Measurements from ENCODE around the gene ANLN. TPM values are rescaled to one million over a fixed set of nuclear protein-coding genes. Genes with fewer than 3 reads are reported as not detected.
"Not testable (repeated sequence)": the region's sequence is repeated elsewhere in the genome, so short reads cannot be mapped to it uniquely, and the experiment has no call there.

The ANLN gene
- total RNA-seq, 2 donors from 2014 or later: 63.4 to 117 TPM

DNA sequence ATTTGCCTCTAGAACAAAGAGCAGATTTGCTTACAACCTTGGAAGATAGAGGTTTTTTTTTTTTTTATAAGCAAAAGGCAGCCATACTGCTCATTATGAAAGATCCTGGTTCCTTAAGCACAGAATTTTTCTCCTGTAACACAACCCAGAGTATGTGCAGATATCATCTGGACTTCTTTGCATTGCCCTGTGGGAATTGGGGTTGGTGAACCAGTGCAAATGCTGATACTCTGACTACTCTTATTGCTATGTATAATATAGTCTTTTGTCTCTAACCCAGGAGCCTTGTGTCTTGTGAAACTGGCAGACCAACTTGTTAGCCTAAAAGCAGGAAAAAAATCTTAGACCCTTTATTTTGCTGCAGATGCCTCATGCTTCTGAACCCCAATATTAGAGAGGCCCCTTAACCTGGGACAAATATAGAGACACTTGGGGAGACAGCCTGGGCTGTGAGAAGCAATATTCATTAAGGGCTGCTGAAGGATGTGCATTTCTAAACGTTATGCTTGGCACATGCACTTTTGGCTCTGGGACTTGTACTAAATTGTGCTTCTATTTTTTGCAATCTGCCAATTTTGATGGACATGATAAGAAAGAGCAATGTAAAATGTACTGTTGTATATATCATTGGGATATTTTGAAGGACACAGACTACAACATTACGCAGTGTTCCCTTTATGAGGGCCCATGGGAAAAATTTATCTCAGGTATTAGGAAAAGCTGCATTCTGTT, 78.9 kb downstream of the ANLN start:
- peaks cover 0 to 5% of the 10 kb centered on the region in 2 donors for H3K36me3 Mint-ChIP-seq
- no peaks in the 10 kb centered on the region for H3K9me3 Mint-ChIP-seq
- DNase-seq (ENCODE audit: low spot score in 2 of 2): no peak
- no peak for ATAC-seq
- no peak overlapping the region for H3K27ac Mint-ChIP-seq

- ATAC-seq: no peak
- Mint-ChIP-seq H3K9me3 (no peaks in the 10 kb centered on the region), H3K36me3 (peaks cover 0 to 5% of the 10 kb centered on the region in 2 donors), H3K27ac (no peak overlapping the region)
- DNase-seq (ENCODE audit: low spot score in 2 of 2): no peak
Observed at GRCh38 chr7:36469236-36469635, 79.6 kb downstream of the ANLN start.

DNA sequence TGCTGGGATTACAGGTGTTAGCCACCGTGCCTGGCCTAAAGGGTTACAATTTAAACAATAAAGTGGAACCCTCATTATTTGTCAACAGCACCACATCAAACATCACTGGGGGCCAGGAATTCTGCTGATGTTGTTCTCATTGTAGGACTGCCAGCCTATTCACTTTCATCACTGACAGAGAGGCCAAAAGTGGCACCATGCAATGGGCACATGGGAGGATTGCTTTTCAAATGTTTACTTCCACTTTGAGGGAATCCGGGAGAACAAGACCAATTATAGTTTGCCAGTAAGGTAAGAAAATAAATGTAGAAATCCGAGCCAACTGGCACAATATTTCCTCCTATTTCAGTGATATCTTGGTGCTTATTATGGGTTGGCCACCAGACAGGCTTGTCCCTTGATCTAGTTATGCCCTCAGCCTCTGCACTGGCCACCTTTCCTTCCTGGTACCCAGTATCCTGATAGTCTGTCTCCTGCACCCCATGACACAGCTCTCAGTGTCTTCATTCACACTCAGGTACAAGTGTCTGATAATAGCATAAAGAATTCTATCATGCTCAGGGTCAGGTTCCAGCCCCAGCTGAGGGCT, 82.6 kb downstream of the ANLN start:
- H3K9me3 Mint-ChIP-seq: no peaks in the 10 kb centered on the region
- ATAC-seq: no peak
- peaks cover 0 to 5% of the 10 kb centered on the region in 2 donors for H3K36me3 Mint-ChIP-seq
- no peak for DNase-seq (ENCODE audit: low spot score in 2 of 2)
- no peak overlapping the region for H3K27ac Mint-ChIP-seq

DNA sequence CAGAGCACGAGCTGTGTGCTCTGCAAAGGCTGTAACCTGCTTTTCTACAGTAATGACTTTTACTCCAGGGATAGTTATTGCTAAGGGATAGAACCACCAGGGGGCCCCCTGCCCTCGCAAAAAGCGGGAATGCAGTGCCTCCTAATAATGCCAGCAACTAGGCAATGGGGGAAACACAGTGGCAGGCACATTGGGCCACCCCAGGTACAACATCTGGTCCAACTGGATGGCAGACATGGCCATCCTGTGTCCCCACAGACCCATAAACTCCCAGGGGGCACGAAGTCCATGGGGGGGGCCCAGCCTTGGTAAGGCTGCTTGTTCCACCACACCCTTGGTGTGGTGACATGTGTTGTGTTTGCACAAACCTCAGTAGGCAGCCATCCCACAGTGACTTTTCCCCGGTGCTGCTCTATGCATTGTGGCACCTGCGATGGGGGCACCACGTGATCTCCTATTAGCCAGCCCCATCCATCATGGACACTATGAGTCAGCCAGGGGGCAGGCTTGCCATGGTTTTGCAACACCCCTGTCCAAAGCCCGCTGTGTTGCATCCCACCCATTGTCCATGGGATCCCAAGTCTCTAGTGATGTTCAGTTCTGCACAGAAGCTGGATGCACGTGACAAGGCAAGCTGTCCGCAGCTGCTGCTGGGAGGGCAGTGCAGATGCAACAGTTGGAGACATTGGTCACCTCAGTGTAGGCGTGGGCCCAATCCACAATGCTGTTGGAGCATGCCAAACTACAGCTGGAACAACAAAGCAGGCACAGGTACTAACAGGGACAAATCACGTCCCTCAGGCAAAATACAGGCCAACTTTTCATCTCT, 84.0 kb downstream of the ANLN start:
- Mint-ChIP-seq H3K36me3 (peaks cover 0 to 5% of the 10 kb centered on the region in 2 donors), H3K27ac (no peak overlapping the region), H3K9me3 (no peaks in the 10 kb centered on the region)
- peak in 1 of 2 donors; percentile 46 for DNase-seq (ENCODE audit: low spot score in 2 of 2)
- ATAC-seq: peak; percentile 20 to 26

DNA sequence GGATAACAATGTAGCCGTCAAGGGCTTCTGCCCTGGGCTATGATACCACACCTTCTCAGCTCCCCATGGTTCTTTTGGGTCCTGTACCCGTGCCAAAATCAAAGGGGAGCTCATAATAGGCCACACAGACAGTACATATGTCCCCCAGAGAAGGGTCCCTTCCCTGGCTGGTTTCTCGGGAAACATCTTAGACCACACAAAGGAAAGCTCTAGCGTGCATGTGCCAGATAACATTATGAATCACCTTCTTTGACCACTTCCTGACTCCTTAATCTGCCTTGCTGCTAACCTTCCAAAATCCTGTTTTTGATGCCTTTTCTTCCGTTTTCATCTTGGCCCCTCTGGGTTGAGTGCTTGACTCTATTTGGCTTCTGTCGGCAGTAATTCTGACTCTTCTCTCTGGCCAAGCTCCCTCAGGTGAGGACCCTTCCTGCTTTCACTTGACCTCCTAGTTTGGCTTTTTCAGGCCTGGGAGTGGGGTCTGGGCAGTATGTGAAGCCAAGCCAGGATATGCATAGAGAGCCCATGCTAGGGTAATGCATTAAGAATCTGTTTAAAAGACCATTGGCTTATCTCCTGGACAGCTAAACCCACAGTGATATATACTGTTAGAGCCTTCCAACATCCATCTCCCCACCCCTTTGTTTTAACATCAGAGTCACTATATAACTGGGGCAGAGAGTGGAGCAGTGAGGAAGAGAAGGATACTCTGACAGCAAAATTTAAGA, 84.8 kb downstream of the ANLN start:
- no peaks in the 10 kb centered on the region for H3K9me3 Mint-ChIP-seq
- peak overlapping the region in 1 of 2 donors; percentile 33 for H3K27ac Mint-ChIP-seq
- DNase-seq (ENCODE audit: low spot score in 2 of 2): no peak
- peaks cover 4 to 7% of the 10 kb centered on the region in 2 donors for H3K36me3 Mint-ChIP-seq
- peak; percentile 51 to 84 for ATAC-seq

- DNase-seq (ENCODE audit: low spot score in 2 of 2) (no peak), ATAC-seq (no peak)
- peak overlapping the region in 1 of 2 donors; percentile 33 for H3K27ac Mint-ChIP-seq
- peaks cover 9 to 10% of the 10 kb centered on the region in 2 donors for H3K36me3 Mint-ChIP-seq
- H3K9me3 Mint-ChIP-seq: peaks cover 3 to 4% of the 10 kb centered on the region in 2 donors
Observed at GRCh38 chr7:36475011-36475342, 85.3 kb downstream of the ANLN start.

- Mint-ChIP-seq H3K27ac (peak overlapping the region in 1 of 2 donors; percentile 33), H3K36me3 (peaks cover 11 to 13% of the 10 kb centered on the region in 2 donors), H3K9me3 (peaks cover 6 to 8% of the 10 kb centered on the region in 2 donors)
- DNase-seq (ENCODE audit: low spot score in 2 of 2) (peak in 1 of 2 donors; percentile 14), ATAC-seq (peak; percentile 69 to 91)
Observed at GRCh38 chr7:36475381-36475780, 85.7 kb downstream of the ANLN start.

GRCh38 chr7:36478745-36479144, 89.1 kb downstream of the ANLN start:
- H3K9me3 Mint-ChIP-seq: peaks cover 14 to 20% of the 10 kb centered on the region in 2 donors
- H3K27ac Mint-ChIP-seq: no peak overlapping the region
- H3K36me3 Mint-ChIP-seq: peaks cover 25 to 26% of the 10 kb centered on the region in 2 donors
- DNase-seq (ENCODE audit: low spot score in 2 of 2): no peak
- no peak for ATAC-seq

- H3K27ac Mint-ChIP-seq; ATAC-seq; DNase-seq (ENCODE audit: low spot score in 2 of 2): not testable (repeated sequence)
- peaks cover 25 to 26% of the 10 kb centered on the region in 2 donors for H3K36me3 Mint-ChIP-seq
- H3K9me3 Mint-ChIP-seq: peaks cover 14 to 20% of the 10 kb centered on the region in 2 donors
Observed at GRCh38 chr7:36483853-36484252, 94.2 kb downstream of the ANLN start.

DNA sequence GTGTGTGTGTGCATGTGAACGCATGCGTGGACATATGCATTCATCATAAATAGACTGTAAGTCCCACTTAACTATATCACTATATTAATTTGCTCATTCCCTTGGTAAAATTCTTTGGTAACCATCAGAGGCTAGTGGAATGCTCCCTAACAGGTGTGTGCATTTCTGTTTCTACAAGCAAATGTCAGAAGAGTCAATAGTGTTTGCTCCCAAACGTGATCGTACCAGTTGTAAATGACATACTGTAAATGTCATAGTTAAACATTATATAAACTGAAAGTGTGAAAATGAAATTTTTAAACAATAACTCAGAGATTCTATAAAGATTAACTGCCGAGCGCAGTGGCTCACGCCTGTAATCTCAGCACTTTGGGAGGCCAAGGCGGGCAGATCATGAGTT, 94.6 kb downstream of the ANLN start:
- peaks cover 26% of the 10 kb centered on the region in 2 donors for H3K36me3 Mint-ChIP-seq
- ATAC-seq: no peak
- DNase-seq (ENCODE audit: low spot score in 2 of 2): no peak
- peaks cover 14 to 20% of the 10 kb centered on the region in 2 donors for H3K9me3 Mint-ChIP-seq
- H3K27ac Mint-ChIP-seq: no peak overlapping the region

GRCh38 chr7:36486336-36486735, 96.7 kb downstream of the ANLN start:
- ATAC-seq: no peak
- peaks cover 9 to 10% of the 10 kb centered on the region in 2 donors for H3K36me3 Mint-ChIP-seq
- peaks cover 0 to 7% of the 10 kb centered on the region in 2 donors for H3K9me3 Mint-ChIP-seq
- DNase-seq (ENCODE audit: low spot score in 2 of 2): no peak
- no peak overlapping the region for H3K27ac Mint-ChIP-seq

DNA sequence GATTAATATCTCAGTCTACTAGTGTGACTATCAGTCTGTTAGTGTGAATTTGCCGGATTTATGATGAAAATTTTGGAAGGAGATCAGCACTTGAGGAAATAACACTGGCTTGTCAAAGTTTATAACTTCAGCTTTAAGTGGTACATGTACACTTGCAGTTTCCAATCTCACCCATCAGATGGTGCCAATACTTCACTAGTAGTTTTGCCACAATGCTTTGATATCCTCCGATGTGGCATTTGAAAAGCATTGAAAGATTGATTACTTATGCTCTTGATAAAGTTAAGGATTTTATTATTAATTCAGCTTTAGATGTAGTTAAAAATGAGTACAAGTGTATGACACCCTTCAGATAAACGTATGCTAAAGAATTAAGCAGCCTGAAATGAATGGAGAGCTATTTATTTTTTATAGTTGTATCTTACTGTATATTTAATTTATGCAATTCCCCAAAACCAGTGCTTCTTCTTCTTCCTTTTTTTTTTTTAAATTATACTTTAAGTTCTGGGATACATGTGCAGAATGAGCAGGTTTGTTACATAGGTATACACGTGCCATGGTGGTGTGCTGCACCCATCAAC, 98.2 kb downstream of the ANLN start:
- DNase-seq (ENCODE audit: low spot score in 2 of 2): peak in 1 of 2 donors; percentile 29
- H3K36me3 Mint-ChIP-seq: peaks cover 0 to 5% of the 10 kb centered on the region in 2 donors
- peak; percentile 45 to 62 for ATAC-seq
- no peaks in the 10 kb centered on the region for H3K9me3 Mint-ChIP-seq
- H3K27ac Mint-ChIP-seq: no peak overlapping the region

DNA sequence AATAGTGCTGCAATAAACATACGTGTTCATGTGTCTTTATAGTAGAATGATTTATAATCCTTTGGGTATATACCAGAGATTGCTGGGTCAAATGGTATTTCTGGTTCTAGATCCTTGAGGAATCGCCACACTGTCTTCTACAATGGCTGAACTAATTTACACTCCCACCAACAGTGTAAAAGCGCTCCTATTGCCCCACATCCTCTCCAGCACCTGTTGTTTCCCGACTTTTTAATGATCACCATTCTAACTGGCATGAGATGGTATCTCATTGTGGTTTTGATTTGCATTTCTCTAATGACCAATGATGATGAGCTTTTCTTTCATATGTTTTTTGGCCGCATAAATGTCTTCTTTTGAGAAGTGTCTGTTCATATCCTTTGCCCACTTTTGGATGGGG, 99.0 kb downstream of the ANLN start:
- ATAC-seq; H3K27ac Mint-ChIP-seq; DNase-seq (ENCODE audit: low spot score in 2 of 2); H3K9me3 Mint-ChIP-seq; H3K36me3 Mint-ChIP-seq: not testable (repeated sequence)

GRCh38 chr7:36490419-36490830, 100.8 kb downstream of the ANLN start:
- H3K36me3 Mint-ChIP-seq: peaks cover 0 to 5% of the 10 kb centered on the region in 2 donors
- no peaks in the 10 kb centered on the region for H3K9me3 Mint-ChIP-seq
- no peak for ATAC-seq
- DNase-seq (ENCODE audit: low spot score in 2 of 2): no peak
- peak overlapping the region in 1 of 2 donors; percentile 53 for H3K27ac Mint-ChIP-seq

GRCh38 chr7:36491317-36491716, 101.7 kb downstream of the ANLN start:
- Mint-ChIP-seq H3K27ac (no peak overlapping the region), H3K36me3 (peaks cover 0 to 5% of the 10 kb centered on the region in 2 donors), H3K9me3 (no peaks in the 10 kb centered on the region)
- ATAC-seq (no peak), DNase-seq (ENCODE audit: low spot score in 2 of 2) (no peak)

DNA sequence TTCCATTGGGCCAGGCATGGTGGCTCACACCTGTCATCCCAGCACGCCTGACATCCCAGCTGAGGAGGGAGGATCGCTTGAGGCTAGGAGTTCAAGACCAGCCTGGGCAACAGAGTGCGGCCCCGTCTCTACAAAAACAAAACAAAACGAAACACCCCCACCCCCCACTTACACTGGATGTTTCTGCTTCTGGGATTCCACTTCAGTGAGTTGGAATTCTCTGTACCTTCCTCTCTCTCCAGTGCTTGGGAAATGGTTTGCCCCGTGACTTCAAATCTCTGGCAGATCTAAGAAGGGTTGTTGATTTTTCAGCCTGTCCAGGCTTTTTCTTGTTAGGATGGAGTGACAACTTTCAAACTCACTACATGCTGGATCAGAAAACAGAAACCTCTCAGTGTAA, 106.9 kb downstream of the ANLN start:
- H3K9me3 Mint-ChIP-seq: no peaks in the 10 kb centered on the region
- no peak for ATAC-seq
- no peaks in the 10 kb centered on the region for H3K36me3 Mint-ChIP-seq
- H3K27ac Mint-ChIP-seq: no peak overlapping the region
- no peak for DNase-seq (ENCODE audit: low spot score in 2 of 2)

Measured in activated naive CD4-positive, alpha-beta T cell treated with anti-CD3 and anti-CD28 coated beads, Interleukin-2, amount 50 U/mL, for 72 hours (primary cell).